CD4-positive, CD25-positive, alpha-beta regulatory T cell (primary cell): ENCODE results near the gene GTF3C2. TPM values are rescaled to one million over a fixed set of nuclear protein-coding genes. Genes with fewer than 3 reads are reported as not detected.

Experiments used
- ATAC-seq, 2 donors: fragments of 150-1000 bp; cut with Tn5 transposase; one replicate each; pipeline ENCODE4 v1.10.0; 2021; ENCODE audit warnings: low read depth in 2 of 2, moderate number of reproducible peaks in 2 of 2, moderate library complexity in 1 of 2
- DNase-seq, 3 donors: peaks; one replicate each; pipeline versions ENCODE4 v3.0.0 to v3.0.0-alpha.2; 2012 to 2022; ENCODE audit warnings: mixed read lengths in 1 of 3
- H3K27ac ChIP-seq: one replicate; pipeline ENCODE4 v1.7.0; 2013; ENCODE audit warnings: mild to moderate bottlenecking, low read length; ENCODE audit not compliant: insufficient read depth, poor library complexity, severe bottlenecking
- H3K27me3 ChIP-seq: one replicate; pipeline ENCODE4 v1.7.0; 2013; ENCODE audit warnings: low read length; ENCODE audit not compliant: control insufficient read depth, insufficient read depth
- H3K36me3 ChIP-seq: one replicate; pipeline ENCODE4 v1.7.0; 2013; ENCODE audit warnings: mild to moderate bottlenecking, low read length, moderate library complexity; ENCODE audit not compliant: control insufficient read depth, insufficient read depth
- H3K4me1 ChIP-seq: 2 replicates; pipeline ENCODE4 v1.7.0; 2013; ENCODE audit warnings: mild to moderate bottlenecking, low read length; ENCODE audit not compliant: insufficient read depth, control insufficient read depth, poor library complexity, severe bottlenecking
- H3K4me3 ChIP-seq: one replicate; pipeline ENCODE4 v1.7.0; 2013; ENCODE audit warnings: low read depth, mild to moderate bottlenecking, low read length, moderate library complexity
- H3K9me3 ChIP-seq, 2 experiments: 1 replicate in 1 of 2; 2 replicates in 1 of 2; pipeline ENCODE4 v1.7.0; 2013; ENCODE audit warnings: low read length in 2 of 2, mild to moderate bottlenecking in 1 of 2, moderate library complexity in 1 of 2; ENCODE audit not compliant: control insufficient read depth in 2 of 2
- H3K27ac Mint-ChIP-seq, 3 donors: one replicate each; pipeline ENCODE4 v1.8.0; 2020 to 2022; ENCODE audit warnings: mild to moderate bottlenecking in 3 of 3, mixed read lengths in 3 of 3, moderate library complexity in 2 of 3
- H3K27me3 Mint-ChIP-seq: one replicate; pipeline ENCODE4 v1.8.0; 2022; ENCODE audit warnings: mild to moderate bottlenecking, mixed read lengths
- H3K36me3 Mint-ChIP-seq: one replicate; pipeline ENCODE4 v1.8.0; 2020; ENCODE audit warnings: mixed read lengths
- H3K4me1 Mint-ChIP-seq, 4 donors: one replicate each; pipeline ENCODE4 v1.8.0; 2020 to 2022; ENCODE audit warnings: mixed read lengths in 4 of 4, mild to moderate bottlenecking in 1 of 4
- H3K4me3 Mint-ChIP-seq, 4 donors: one replicate each; pipeline ENCODE4 v1.8.0; 2020 to 2022; ENCODE audit warnings: mild to moderate bottlenecking in 4 of 4, mixed read lengths in 4 of 4, moderate library complexity in 3 of 4
- H3K9me3 Mint-ChIP-seq, 7 donors: one replicate each; pipeline ENCODE4 v1.8.0; 2020 to 2022; ENCODE audit warnings: mixed read lengths in 7 of 7, mild to moderate bottlenecking in 3 of 7, moderate library complexity in 2 of 7
- polyA plus RNA-seq, 4 donors: library from polyadenylated mRNA; unstranded; fragments of 300-500 nt; fragmentation: Illumina TruSeq; gene quantifications; one replicate each; pipeline ENCODE4 v1.2.3, GENCODE V29; 2021
- total RNA-seq: library from RNA; stranded (reverse); gene quantifications from one replicate; pipeline ENCODE4 v1.2.3, GENCODE V29; 2022

Gene GTF3C2
- total RNA-seq (52.8 TPM), polyA plus RNA-seq (10 to 100 TPM; 27.5 to 45.8 (median 35.3) TPM)

GRCh38 chr2:27356382-27357181 lies at the start of gene GTF3C2:
Gene GTF3C2, minus strand, starts transcription at chr2:27356764. Its CDS starts 13,210 bp downstream, at chr2:27343554.
- H3K4me1 Mint-ChIP-seq: peaks cover 22 to 64% (median 47%) of the 10 kb centered on the region in 4 donors
- H3K9me3 Mint-ChIP-seq: no peaks in the 10 kb centered on the region
- peak within 1 kb of the TSS; percentile 95 to 100 (median 99) for H3K4me3 Mint-ChIP-seq
- H3K27ac ChIP-seq: peak within 1 kb of the TSS; percentile 92
- H3K36me3 ChIP-seq: no peaks in the 10 kb centered on the region
- peak within 1 kb of the TSS; percentile 96 for H3K4me3 ChIP-seq
- no peaks in the 10 kb centered on the region for H3K27me3 ChIP-seq
- peak within 1 kb of the TSS; percentile 100 for H3K27ac Mint-ChIP-seq
- no peaks in the 10 kb centered on the region for H3K9me3 ChIP-seq
- H3K36me3 Mint-ChIP-seq: peaks cover 7% of the 10 kb centered on the region
- peaks cover 51% of the 10 kb centered on the region for H3K4me1 ChIP-seq
- peaks cover 7% of the 10 kb centered on the region for H3K27me3 Mint-ChIP-seq
- DNase-seq: peak; percentile 90 to 97 (median 94)
- ATAC-seq: peak; percentile 83

- ATAC-seq: no peak
- Mint-ChIP-seq H3K27me3 (no peaks in the 10 kb centered on the region), H3K36me3 (peaks cover 14% of the 10 kb centered on the region), H3K9me3 (no peaks in the 10 kb centered on the region), H3K4me1 (peaks cover 33 to 73% (median 52%) of the 10 kb centered on the region in 4 donors), H3K4me3 (peak overlapping the region in 2 of 4 donors; percentile 47 to 90), H3K27ac (peak overlapping the region in 2 of 3 donors; percentile 27 to 57)
- DNase-seq: no peak
- no peaks in the 10 kb centered on the region for H3K9me3 ChIP-seq
- H3K36me3 ChIP-seq: peaks cover 14% of the 10 kb centered on the region
- H3K27ac ChIP-seq: no peak overlapping the region
- H3K4me3 ChIP-seq: peak overlapping the region; percentile 26
- no peaks in the 10 kb centered on the region for H3K27me3 ChIP-seq
- H3K4me1 ChIP-seq: peaks cover 22% of the 10 kb centered on the region
Measured at GRCh38 chr2:27400348-27401135, 44.0 kb upstream of the GTF3C2 start.

- H3K4me3 Mint-ChIP-seq: peak overlapping the region in 3 of 4 donors; percentile 31 to 79 (median 33)
- no peaks in the 10 kb centered on the region for H3K27me3 ChIP-seq
Measured at GRCh38 chr2:27398962-27399361, 42.4 kb upstream of the GTF3C2 start.

GRCh38 chr2:27393225-27393624 lies 36.7 kb upstream of the GTF3C2 start:
- peaks cover 27 to 63% (median 45%) of the 10 kb centered on the region in 4 donors for H3K4me1 Mint-ChIP-seq
- H3K4me3 Mint-ChIP-seq: peak overlapping the region in 1 of 4 donors; percentile 30
- Histone ChIP-seq H3K4me1 (peaks cover 29% of the 10 kb centered on the region), H3K4me3 (no peak overlapping the region), H3K9me3 (no peaks in the 10 kb centered on the region), H3K27me3 (no peaks in the 10 kb centered on the region), H3K27ac (no peak overlapping the region), H3K36me3 (no peaks in the 10 kb centered on the region)
- H3K27me3 Mint-ChIP-seq: no peaks in the 10 kb centered on the region
- DNase-seq (no peak), ATAC-seq (no peak)
- peaks cover 19% of the 10 kb centered on the region for H3K36me3 Mint-ChIP-seq
- H3K27ac Mint-ChIP-seq: peak overlapping the region in 2 of 3 donors; percentile 82 to 99
- no peaks in the 10 kb centered on the region for H3K9me3 Mint-ChIP-seq

More at GRCh38 chr2:27398962-27399361, 42.4 kb upstream of the GTF3C2 start:
- DNase-seq (no peak), ATAC-seq (no peak)
- H3K9me3 Mint-ChIP-seq: no peaks in the 10 kb centered on the region
- peaks cover 32 to 69% (median 48%) of the 10 kb centered on the region in 4 donors for H3K4me1 Mint-ChIP-seq
- Histone ChIP-seq H3K27ac (no peak overlapping the region), H3K36me3 (peaks cover 12% of the 10 kb centered on the region), H3K4me1 (peaks cover 18% of the 10 kb centered on the region), H3K4me3 (no peak overlapping the region), H3K9me3 (no peaks in the 10 kb centered on the region)
- peaks cover 14% of the 10 kb centered on the region for H3K36me3 Mint-ChIP-seq
- H3K27ac Mint-ChIP-seq: peak overlapping the region; percentile 52 to 74 (median 71)
- no peaks in the 10 kb centered on the region for H3K27me3 Mint-ChIP-seq

- H3K4me1 Mint-ChIP-seq: peaks cover 14 to 51% (median 33%) of the 10 kb centered on the region in 4 donors
- Histone ChIP-seq H3K4me3 (peak overlapping the region; percentile 73), H3K36me3 (peaks cover 4% of the 10 kb centered on the region), H3K27me3 (no peaks in the 10 kb centered on the region), H3K4me1 (peaks cover 29% of the 10 kb centered on the region), H3K27ac (peak overlapping the region; percentile 87), H3K9me3 (no peaks in the 10 kb centered on the region)
- H3K27me3 Mint-ChIP-seq: no peaks in the 10 kb centered on the region
- no peaks in the 10 kb centered on the region for H3K9me3 Mint-ChIP-seq
- DNase-seq (peak; percentile 17 to 88 (median 85)), ATAC-seq (peak; percentile 78)
- peaks cover 12% of the 10 kb centered on the region for H3K36me3 Mint-ChIP-seq
- H3K4me3 Mint-ChIP-seq: peak overlapping the region; percentile 71 to 87 (median 80)
- H3K27ac Mint-ChIP-seq: peak overlapping the region; percentile 99
Measured at GRCh38 chr2:27390822-27391679, 34.5 kb upstream of the GTF3C2 start.

GRCh38 chr2:27381577-27382181 lies 25.1 kb upstream of the GTF3C2 start:
- DNase-seq (no peak), ATAC-seq (no peak)
- Histone ChIP-seq H3K9me3 (no peaks in the 10 kb centered on the region), H3K36me3 (peaks cover 62% of the 10 kb centered on the region), H3K4me3 (no peak overlapping the region), H3K4me1 (peaks cover 21% of the 10 kb centered on the region), H3K27ac (peak overlapping the region; percentile 88), H3K27me3 (no peaks in the 10 kb centered on the region)
- Mint-ChIP-seq H3K4me1 (peaks cover 12 to 32% (median 23%) of the 10 kb centered on the region in 4 donors), H3K27ac (peak overlapping the region; percentile 32 to 97 (median 93)), H3K4me3 (peak overlapping the region; percentile 84 to 95 (median 86)), H3K27me3 (no peaks in the 10 kb centered on the region), H3K9me3 (no peaks in the 10 kb centered on the region), H3K36me3 (peaks cover 28% of the 10 kb centered on the region)
